Tibial artery (tissue), 4 donors: ENCODE data around the gene SLC8A3.

ENCODE experiments used
- DNase-seq, 2 donors: peaks; one replicate each; pipeline ENCODE4 v3.0.0-alpha.2; 2019
- H3K27ac ChIP-seq, 2 donors: fragments of 200-600 bp; sonication (generic) in 1 of 2; 1 replicate in 1 of 2; 2 replicates in 1 of 2; pipeline ENCODE4 v1.5.1; 2018 to 2019; ENCODE audit warnings: mild to moderate bottlenecking in 1 of 2
- H3K27me3 ChIP-seq, 2 donors: fragments of 200-600 bp; sonication (generic) in 1 of 2; one replicate each; pipeline versions ENCODE4 v1.5.1 to v1.6.0; 2016 to 2019
- H3K36me3 ChIP-seq, 3 donors: fragments of 200-600 bp; sonication (generic) in 2 of 3; one replicate each; pipeline ENCODE4 v1.5.1; 2016 to 2019; ENCODE audit warnings: mild to moderate bottlenecking in 2 of 3
- H3K4me1 ChIP-seq, 4 donors: fragments of 200-600 bp; sonication (generic) in 2 of 4; 1 replicate in 3 of 4; 2 replicates in 1 of 4; pipeline ENCODE4 v1.5.1; 2016 to 2019
- H3K4me3 ChIP-seq, 2 donors: fragments of 200-600 bp; sonication (generic) in 1 of 2; 1 replicate in 1 of 2; 2 replicates in 1 of 2; pipeline ENCODE4 v1.5.1; 2018 to 2019; ENCODE audit warnings: mild to moderate bottlenecking in 2 of 2
- H3K9me3 ChIP-seq, 3 donors: fragments of 200-600 bp; sonication (generic) in 1 of 3; one replicate each; pipeline ENCODE4 v1.5.1; 2016 to 2019
- CTCF ChIP-seq, 2 experiments: fragments of 200-600 bp in 1 of 2; fragments of 450-650 bp in 1 of 2; IDR thresholded peaks; one replicate each; pipeline ENCODE4 v1.5.1; 2017 to 2019; ENCODE audit warnings: antibody characterized with exemption in 2 of 2, mild to moderate bottlenecking in 1 of 2, moderate library complexity in 1 of 2
- intact Hi-C: fragments of 100-400 bp; cut with DNase I; formaldehyde crosslinking; loops from one replicate; pipeline ENCODE4 v1.15.0; 2023; ENCODE audit warnings: low total_unique reads

The SLC8A3 gene

DNA sequence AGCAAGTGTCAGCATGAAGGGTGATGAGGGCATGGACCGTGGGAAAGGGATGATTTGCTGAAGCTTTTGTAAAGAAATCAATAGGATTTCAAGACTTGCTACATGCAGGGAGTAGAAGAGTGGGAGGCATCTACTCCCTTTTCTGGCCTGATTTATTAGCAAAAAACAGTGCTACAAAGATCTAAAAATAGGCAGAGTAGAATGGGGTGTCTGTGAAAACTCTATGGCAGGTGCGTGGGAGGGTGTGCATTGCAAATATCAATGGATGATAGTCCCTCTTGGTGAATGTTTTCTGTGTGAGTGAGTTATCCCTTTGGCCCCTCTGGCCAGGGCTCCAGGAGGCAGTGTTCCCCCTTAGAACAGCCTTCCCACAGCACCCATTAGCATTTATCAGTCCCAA is 170.5 kb downstream of the SLC8A3 start:
- Histone ChIP-seq H3K27me3 (no peaks in the 10 kb centered on the region), H3K9me3 (no peaks in the 10 kb centered on the region), H3K4me1 (peaks cover 0 to 18% (median 15%) of the 10 kb centered on the region in 4 donors), H3K27ac (peak overlapping the region; percentile 56 to 73), H3K36me3 (peaks cover 0 to 8% (median under 1%) of the 10 kb centered on the region in 3 donors), H3K4me3 (no peak overlapping the region)
- no peak for TF ChIP-seq CTCF (IDR thresholded peaks at IDR 0.05)
- intact Hi-C loops: no loop called here
- DNase-seq: no peak

DNA sequence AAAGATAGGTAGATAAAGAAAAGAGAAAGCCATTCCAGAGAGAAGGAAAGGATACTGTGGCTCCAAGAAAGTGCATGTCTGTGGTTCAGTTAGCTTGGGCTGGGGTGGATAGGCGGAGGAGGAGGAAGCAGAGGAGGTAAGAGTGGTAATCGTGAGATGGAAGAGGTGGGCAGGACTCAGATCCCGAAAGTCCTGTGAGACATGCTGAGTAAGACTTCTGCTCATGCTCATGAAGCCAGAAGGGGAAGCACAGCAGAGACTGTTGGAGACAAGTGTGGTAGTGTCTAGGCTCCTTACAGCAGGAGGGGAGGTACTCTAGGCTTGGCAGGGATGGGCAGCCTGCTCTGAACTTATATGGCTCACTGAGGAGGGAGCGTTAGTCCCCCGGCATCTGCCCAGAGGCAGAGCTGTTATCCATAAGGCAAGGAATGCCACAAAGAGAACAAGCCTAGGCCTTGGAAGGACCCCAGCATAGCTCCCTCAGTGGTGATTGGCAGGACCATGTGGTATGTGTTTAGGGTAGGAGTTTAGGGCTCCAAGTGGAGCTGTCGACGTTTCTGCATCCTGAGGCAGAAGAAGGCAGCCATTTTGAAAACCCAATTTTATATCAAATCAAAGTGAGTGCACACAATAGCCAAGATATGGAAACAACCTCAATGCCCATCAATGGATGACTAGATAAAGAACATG is 174.2 kb downstream of the SLC8A3 start:
- peaks cover 0 to 8% (median 4%) of the 10 kb centered on the region in 3 donors for H3K36me3 ChIP-seq
- H3K4me3 ChIP-seq: no peak overlapping the region
- no peaks in the 10 kb centered on the region for H3K9me3 ChIP-seq
- H3K27me3 ChIP-seq: no peaks in the 10 kb centered on the region
- DNase-seq: no peak
- no peak for TF ChIP-seq CTCF (IDR thresholded peaks at IDR 0.05)
- no peak overlapping the region for H3K27ac ChIP-seq
- H3K4me1 ChIP-seq: peaks cover 0 to 17% (median 14%) of the 10 kb centered on the region in 4 donors
- intact Hi-C loops: no loop called here

- H3K27me3 ChIP-seq: no peaks in the 10 kb centered on the region
- intact Hi-C loops: no loop called here
- H3K27ac ChIP-seq: no peak overlapping the region
- TF ChIP-seq CTCF (IDR thresholded peaks at IDR 0.05): peak; percentile 40
- no peak for DNase-seq
- no peaks in the 10 kb centered on the region for H3K9me3 ChIP-seq
- H3K36me3 ChIP-seq: peaks cover 0 to 8% (median 4%) of the 10 kb centered on the region in 3 donors
- H3K4me3 ChIP-seq: no peak overlapping the region
- peaks cover 0 to 16% (median 16%) of the 10 kb centered on the region in 4 donors for H3K4me1 ChIP-seq
Observed at GRCh38 chr14:70013271-70013873, 175.4 kb downstream of the SLC8A3 start.

DNA sequence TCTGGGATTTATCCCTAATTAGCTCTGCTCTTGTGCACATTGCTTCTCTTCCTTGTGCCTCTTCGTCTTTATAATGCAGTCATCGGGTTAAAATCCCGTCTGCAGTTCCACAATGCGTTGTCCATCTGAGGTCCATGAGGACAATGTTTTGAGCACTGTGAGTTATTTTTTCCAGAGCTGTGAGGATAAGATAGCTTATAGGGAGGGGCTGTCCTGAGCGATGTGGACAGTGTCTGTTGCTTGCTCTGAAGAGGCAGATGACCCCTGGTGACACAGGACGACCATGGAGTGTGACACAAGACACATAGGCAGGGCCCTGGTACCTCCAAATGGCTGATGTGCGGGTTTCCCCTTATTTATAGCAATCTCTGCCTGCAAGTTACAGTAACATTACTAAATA is 177.0 kb downstream of the SLC8A3 start:
- Histone ChIP-seq H3K27me3 (no peaks in the 10 kb centered on the region), H3K27ac (no peak overlapping the region), H3K4me1 (peaks cover 0 to 15% (median 12%) of the 10 kb centered on the region in 4 donors), H3K9me3 (no peaks in the 10 kb centered on the region), H3K36me3 (peaks cover 0 to 8% (median 4%) of the 10 kb centered on the region in 3 donors), H3K4me3 (no peak overlapping the region)
- intact Hi-C loops: no loop called here
- DNase-seq: no peak
- TF ChIP-seq CTCF (IDR thresholded peaks at IDR 0.05): no peak

GRCh38 chr14:70011098-70011497 is 177.7 kb downstream of the SLC8A3 start:
- Histone ChIP-seq H3K4me3 (no peak overlapping the region), H3K27ac (no peak overlapping the region), H3K9me3 (no peaks in the 10 kb centered on the region), H3K27me3 (no peaks in the 10 kb centered on the region), H3K4me1 (peaks cover 0 to 15% (median 12%) of the 10 kb centered on the region in 4 donors), H3K36me3 (peaks cover 0 to 8% (median 4%) of the 10 kb centered on the region in 3 donors)
- no peak for DNase-seq
- intact Hi-C loops: no loop called here
- TF ChIP-seq CTCF (IDR thresholded peaks at IDR 0.05): no peak
